Measurements from ENCODE around the gene THAP3.
"Not testable (repeated sequence)": the region's sequence is repeated elsewhere in the genome, so short reads cannot be mapped to it uniquely, and the experiment has no call there.

THAP3 gene

GRCh38 chr1:6596886-6597776 lies 27.5 kb upstream of the THAP3 start:
- DNase-seq (ENCODE audit: low read depth in 2 of 2) = no peak
- H3K4me3 ChIP-seq (replicated peaks in 1 of 2; ENCODE audit: low read depth in 2 of 2, low read length in 2 of 2) = no peak overlapping the region
- no peak for TF ChIP-seq CTCF (IDR thresholded peaks at IDR 0.05; ENCODE audit: low read depth, low read length)

GRCh38 chr1:6597777-6598131 lies 26.9 kb upstream of the THAP3 start:
- H3K4me3 ChIP-seq (replicated peaks in 1 of 2; ENCODE audit: low read depth in 2 of 2, low read length in 2 of 2) = no peak overlapping the region
- TF ChIP-seq CTCF (IDR thresholded peaks at IDR 0.05; ENCODE audit: low read depth, low read length) = no peak
- no peak for DNase-seq (ENCODE audit: low read depth in 2 of 2)

- H3K4me3 ChIP-seq (replicated peaks in 1 of 2; ENCODE audit: low read depth in 2 of 2, low read length in 2 of 2) = peak overlapping the region; percentile 37 to 98
- TF ChIP-seq CTCF (IDR thresholded peaks at IDR 0.05; ENCODE audit: low read depth, low read length) = no peak
- DNase-seq (ENCODE audit: low read depth in 2 of 2) = no peak
Observed at GRCh38 chr1:6599141-6599975, 25.3 kb upstream of the THAP3 start.

- DNase-seq (ENCODE audit: low read depth in 2 of 2) = not testable (repeated sequence)
Observed at GRCh38 chr1:6599991-6600390, 24.7 kb upstream of the THAP3 start.

GRCh38 chr1:6600410-6601048 lies 24.1 kb upstream of the THAP3 start:
- peak in 1 of 2 donors; percentile 26 for DNase-seq (ENCODE audit: low read depth in 2 of 2)
- no peak for TF ChIP-seq CTCF (IDR thresholded peaks at IDR 0.05; ENCODE audit: low read depth, low read length)
- peak overlapping the region; percentile 98 to 99 for H3K4me3 ChIP-seq (replicated peaks in 1 of 2; ENCODE audit: low read depth in 2 of 2, low read length in 2 of 2)

More at GRCh38 chr1:6599991-6600390, 24.7 kb upstream of the THAP3 start:
- H3K4me3 ChIP-seq (replicated peaks in 1 of 2; ENCODE audit: low read depth in 2 of 2, low read length in 2 of 2) = peak overlapping the region; percentile 98 to 99

- peak overlapping the region; percentile 98 to 99 for H3K4me3 ChIP-seq (replicated peaks in 1 of 2; ENCODE audit: low read depth in 2 of 2, low read length in 2 of 2)
- no peak for TF ChIP-seq CTCF (IDR thresholded peaks at IDR 0.05; ENCODE audit: low read depth, low read length)
- DNase-seq (ENCODE audit: low read depth in 2 of 2) = peak; percentile 93 to 99
Observed at GRCh38 chr1:6601049-6601922, 23.4 kb upstream of the THAP3 start.
